ENCODE results near the gene POLD2. TPM values are rescaled to one million over a fixed set of nuclear protein-coding genes. Genes with fewer than 3 reads are reported as not detected.

POLD2 gene
- total RNA-seq, 1 donor from 2014 or later: 42.0 TPM

GRCh38 chr7:44104860-44105771 lies 18.2 kb downstream of the POLD2 start:
- DNase-seq (ENCODE audit: extremely low spot score in 2 of 2): no peak
- peaks cover 0 to 36% of the 10 kb centered on the region in 2 donors for H3K36me3 ChIP-seq
- peaks cover 62% of the 10 kb centered on the region for H3K4me1 ChIP-seq
- H3K9me3 ChIP-seq: no peaks in the 10 kb centered on the region
- peak overlapping the region; percentile 98 for H3K27ac ChIP-seq
- intact Hi-C loops (cut with DNase I): loop anchor here (2.0 kb wide), 1 partner anchor 22 kb away; the partner anchor contains the start of gene POLM
- H3K4me3 ChIP-seq: peak overlapping the region; percentile 56 to 72
- TF ChIP-seq CTCF (IDR thresholded peaks at IDR 0.05) (no peak), POLR2AphosphoS5 (IDR thresholded peaks at IDR 0.05; ENCODE audit: insufficient read depth in 1 of 2, low read depth in 1 of 2) (peak; percentile 64 to 74), POLR2A (IDR thresholded peaks at IDR 0.05) (peak in 1 of 2 donors; percentile 22)
- H3K27me3 ChIP-seq: no peaks in the 10 kb centered on the region

DNA sequence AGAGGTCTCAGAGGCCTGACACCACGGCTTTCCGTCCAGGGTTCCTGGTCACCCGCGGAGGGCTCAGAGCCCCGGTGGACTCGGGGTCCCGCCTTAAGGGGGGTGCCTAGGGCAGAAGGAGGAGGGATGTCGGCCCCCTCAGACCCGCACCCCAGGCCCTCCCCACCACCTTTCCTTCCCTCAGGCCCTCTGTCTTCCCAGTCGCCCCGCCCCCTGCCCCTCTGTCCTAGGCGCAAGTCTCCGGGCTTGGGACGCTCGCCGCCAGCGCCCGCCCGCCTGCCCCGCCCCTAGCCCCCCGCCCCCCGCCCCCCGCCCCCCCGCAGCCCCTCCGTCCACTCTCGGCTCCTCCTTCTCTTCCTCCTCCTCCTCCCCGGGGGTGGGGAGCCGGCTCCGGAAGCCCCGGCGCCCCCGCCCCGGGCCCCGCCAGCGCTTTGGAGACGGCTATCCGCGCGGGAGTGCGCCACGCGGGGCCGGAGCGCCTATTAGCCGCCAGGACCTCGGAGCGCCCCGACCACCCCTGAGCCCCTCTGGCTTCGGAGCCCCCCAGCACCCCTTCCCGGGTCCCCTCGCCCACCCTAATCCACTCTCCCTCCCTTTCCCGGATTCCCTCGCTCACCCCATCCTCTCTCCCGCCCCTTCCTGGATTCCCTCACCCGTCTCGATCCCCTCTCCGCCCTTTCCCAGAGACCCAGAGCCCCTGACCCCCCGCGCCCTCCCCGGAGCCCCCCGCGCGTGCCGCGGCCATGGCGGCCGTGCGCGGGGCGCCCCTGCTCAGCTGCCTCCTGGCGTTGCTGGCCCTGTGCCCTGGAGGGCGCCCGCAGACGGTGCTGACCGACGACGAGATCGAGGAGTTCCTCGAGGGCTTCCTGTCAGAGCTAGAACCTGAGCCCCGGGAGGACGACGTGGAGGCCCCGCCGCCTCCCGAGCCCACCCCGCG lies 19.2 kb downstream of the POLD2 start, which contains the start of gene AEBP1:
Gene AEBP1 (plus strand): TSS at position 423 of the 937 bp plus-strand sequence. CDS start 321 bp downstream, at position 744.
- Histone ChIP-seq H3K27me3 (no peaks in the 10 kb centered on the region), H3K4me1 (peaks cover 66% of the 10 kb centered on the region), H3K27ac (peak within 1 kb of the TSS; percentile 98), H3K9me3 (no peaks in the 10 kb centered on the region), H3K36me3 (peaks cover 0 to 28% of the 10 kb centered on the region in 2 donors), H3K4me3 (peak within 1 kb of the TSS; percentile 56 to 72)
- no peak for DNase-seq (ENCODE audit: extremely low spot score in 2 of 2)
- intact Hi-C loops (cut with DNase I): loop anchor here (2.0 kb wide), 1 partner anchor 21 kb away; the partner anchor contains the start of gene POLM
- TF ChIP-seq CTCF (IDR thresholded peaks at IDR 0.05): no peak
- peak in 1 of 2 donors; percentile 63 for TF ChIP-seq POLR2AphosphoS5 (IDR thresholded peaks at IDR 0.05; ENCODE audit: insufficient read depth in 1 of 2, low read depth in 1 of 2)
- TF ChIP-seq POLR2A (IDR thresholded peaks at IDR 0.05): peak in 1 of 2 donors; percentile 44

GRCh38 chr7:44103566-44103922 lies 19.8 kb downstream of the POLD2 start:
- H3K27ac ChIP-seq: peak overlapping the region; percentile 98
- H3K27me3 ChIP-seq: no peaks in the 10 kb centered on the region
- intact Hi-C loops (cut with DNase I): no loop called here
- DNase-seq (ENCODE audit: extremely low spot score in 2 of 2): no peak
- TF ChIP-seq POLR2A (IDR thresholded peaks at IDR 0.05) (no peak), CTCF (IDR thresholded peaks at IDR 0.05) (no peak), POLR2AphosphoS5 (IDR thresholded peaks at IDR 0.05; ENCODE audit: insufficient read depth in 1 of 2, low read depth in 1 of 2) (no peak)
- H3K9me3 ChIP-seq: no peaks in the 10 kb centered on the region
- H3K36me3 ChIP-seq: peaks cover 0 to 21% of the 10 kb centered on the region in 2 donors
- peaks cover 66% of the 10 kb centered on the region for H3K4me1 ChIP-seq
- peak overlapping the region; percentile 56 to 72 for H3K4me3 ChIP-seq

DNA sequence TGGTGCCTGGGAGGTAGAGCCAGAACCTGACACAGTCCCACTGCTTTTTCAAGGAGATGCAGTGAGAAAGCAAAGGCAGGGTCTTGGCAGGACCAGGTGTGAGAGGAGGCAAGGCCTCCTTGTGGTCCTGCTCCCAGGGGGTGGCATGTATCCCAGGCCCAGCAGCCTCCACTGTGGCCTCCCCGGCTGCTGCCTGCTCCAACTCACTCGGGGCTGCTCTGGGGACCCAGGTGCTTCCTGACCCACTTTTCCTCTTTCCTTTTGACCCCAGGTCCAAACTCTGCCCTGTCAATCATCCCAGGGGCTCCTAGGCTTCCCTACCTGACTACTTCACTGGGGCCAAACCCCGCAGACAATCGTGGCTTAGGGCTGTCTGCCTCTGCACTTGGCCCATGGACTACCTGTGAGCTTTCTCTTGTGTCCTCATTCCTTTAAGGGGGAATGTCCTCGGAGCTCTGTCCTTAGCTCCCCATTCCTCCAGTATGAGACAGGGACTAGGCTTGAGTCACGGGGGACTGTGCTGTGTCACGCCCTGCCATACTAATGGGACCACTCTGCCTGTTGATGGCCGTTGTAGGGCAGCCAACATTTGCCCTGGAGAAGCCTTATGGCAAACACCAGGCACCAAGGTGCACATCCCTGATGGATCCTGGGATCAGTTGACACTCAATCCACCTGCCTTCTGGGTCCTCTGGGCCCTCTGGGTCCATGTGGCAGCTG lies 20.3 kb downstream of the POLD2 start:
- no peak for TF ChIP-seq POLR2AphosphoS5 (IDR thresholded peaks at IDR 0.05; ENCODE audit: insufficient read depth in 1 of 2, low read depth in 1 of 2)
- TF ChIP-seq CTCF (IDR thresholded peaks at IDR 0.05): no peak
- TF ChIP-seq POLR2A (IDR thresholded peaks at IDR 0.05): no peak
- Histone ChIP-seq H3K36me3 (peaks cover 0 to 16% of the 10 kb centered on the region in 2 donors), H3K4me1 (peaks cover 60% of the 10 kb centered on the region), H3K27ac (peak overlapping the region; percentile 98), H3K9me3 (no peaks in the 10 kb centered on the region), H3K4me3 (no peak overlapping the region), H3K27me3 (no peaks in the 10 kb centered on the region)
- DNase-seq (ENCODE audit: extremely low spot score in 2 of 2): no peak
- intact Hi-C loops (cut with DNase I): no loop called here
